GM12872 (cell line): ENCODE results near the gene SORCS2.

Source experiments
- TF ChIP-seq, protein P1 (sequence below): IDR thresholded peaks from 3 replicates; pipeline ENCODE4 v1.5.1; 2011; ENCODE audit warnings: low read depth, mild to moderate bottlenecking, low read length, moderate library complexity; ENCODE audit not compliant: insufficient read depth

The SORCS2 gene

GRCh38 chr4:7653510-7654369 is 461.4 kb downstream of the SORCS2 start:
- TF ChIP-seq, protein P1, sequence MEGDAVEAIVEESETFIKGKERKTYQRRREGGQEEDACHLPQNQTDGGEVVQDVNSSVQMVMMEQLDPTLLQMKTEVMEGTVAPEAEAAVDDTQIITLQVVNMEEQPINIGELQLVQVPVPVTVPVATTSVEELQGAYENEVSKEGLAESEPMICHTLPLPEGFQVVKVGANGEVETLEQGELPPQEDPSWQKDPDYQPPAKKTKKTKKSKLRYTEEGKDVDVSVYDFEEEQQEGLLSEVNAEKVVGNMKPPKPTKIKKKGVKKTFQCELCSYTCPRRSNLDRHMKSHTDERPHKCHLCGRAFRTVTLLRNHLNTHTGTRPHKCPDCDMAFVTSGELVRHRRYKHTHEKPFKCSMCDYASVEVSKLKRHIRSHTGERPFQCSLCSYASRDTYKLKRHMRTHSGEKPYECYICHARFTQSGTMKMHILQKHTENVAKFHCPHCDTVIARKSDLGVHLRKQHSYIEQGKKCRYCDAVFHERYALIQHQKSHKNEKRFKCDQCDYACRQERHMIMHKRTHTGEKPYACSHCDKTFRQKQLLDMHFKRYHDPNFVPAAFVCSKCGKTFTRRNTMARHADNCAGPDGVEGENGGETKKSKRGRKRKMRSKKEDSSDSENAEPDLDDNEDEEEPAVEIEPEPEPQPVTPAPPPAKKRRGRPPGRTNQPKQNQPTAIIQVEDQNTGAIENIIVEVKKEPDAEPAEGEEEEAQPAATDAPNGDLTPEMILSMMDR: no peak

- TF ChIP-seq, protein P1: no peak
Observed at GRCh38 chr4:7654550-7655445, 462.5 kb downstream of the SORCS2 start.

GRCh38 chr4:7655511-7656243 is 463.3 kb downstream of the SORCS2 start:
- TF ChIP-seq, protein P1: no peak

GRCh38 chr4:7656244-7656800 is 464.0 kb downstream of the SORCS2 start:
- TF ChIP-seq, protein P1: no peak

DNA sequence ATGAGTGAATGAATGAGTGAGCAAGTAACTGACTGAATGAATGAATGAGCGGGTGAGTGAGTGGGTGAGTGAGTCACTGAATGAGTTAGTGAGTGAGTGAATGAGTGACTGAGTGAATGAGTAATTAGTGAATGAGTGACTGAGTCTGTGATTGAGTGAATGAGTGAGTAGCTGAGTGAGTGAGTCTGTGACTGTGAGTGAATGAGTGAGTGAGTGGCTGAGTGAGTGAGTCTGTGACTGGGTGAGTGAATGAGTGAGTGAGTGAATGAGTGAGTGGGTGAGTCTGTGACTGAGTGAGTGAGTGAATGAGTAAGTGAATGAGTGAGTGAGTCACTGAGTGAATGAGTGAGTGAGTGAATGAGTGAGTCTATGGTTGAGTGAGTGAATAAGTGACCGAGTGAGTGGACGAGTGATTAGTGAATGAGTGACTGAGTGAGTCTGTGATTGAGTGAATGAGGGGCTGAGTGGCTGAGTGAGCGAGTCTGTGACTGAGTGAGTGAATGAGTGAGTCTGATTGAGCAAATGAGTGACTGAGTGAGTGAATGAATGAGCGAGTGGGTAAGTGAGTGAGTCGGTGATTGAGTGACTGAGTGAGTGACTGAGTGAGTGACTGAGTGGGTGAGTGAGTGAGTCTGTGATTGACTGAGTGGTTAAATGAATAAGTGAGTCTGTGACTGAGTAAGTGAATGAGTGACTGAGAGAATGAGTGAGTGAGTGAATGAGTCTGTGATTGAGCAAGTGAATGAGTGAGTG is 465.4 kb downstream of the SORCS2 start:
- TF ChIP-seq, protein P1: no peak

GRCh38 chr4:7658341-7659204 is 466.2 kb downstream of the SORCS2 start:
- TF ChIP-seq, protein P1: no peak
